Erythroblast (primary cell): ENCODE measurements around the gene P2RY14.

Experiments
- GATA1 ChIP-seq: IDR thresholded peaks from 2 replicates; pipeline ENCODE4 v1.6.1; 2011; ENCODE audit warnings: low read depth, mild to moderate bottlenecking, control low read depth, low read length, moderate library complexity
- POLR2A ChIP-seq: IDR thresholded peaks from 2 replicates; pipeline ENCODE4 v1.6.1; 2011; ENCODE audit warnings: mild to moderate bottlenecking, low read length

- TF ChIP-seq POLR2A, result no peak
- no peak for TF ChIP-seq GATA1
Observed at GRCh38 chr3:151210676-151211381, 67.5 kb downstream of the P2RY14 start.
